NCI-H2196 (cell line): ENCODE results near the gene SP140L.
"Not testable (repeated sequence)": the region's sequence is repeated elsewhere in the genome, so short reads cannot be mapped to it uniquely, and the experiment has no call there.

Experiments
- DNase-seq: peaks from one replicate; lab custom pipeline; 2025; ENCODE audit not compliant: unreplicated experiment; lab: John Stamatoyannopoulos, UW

The SP140L gene

DNA sequence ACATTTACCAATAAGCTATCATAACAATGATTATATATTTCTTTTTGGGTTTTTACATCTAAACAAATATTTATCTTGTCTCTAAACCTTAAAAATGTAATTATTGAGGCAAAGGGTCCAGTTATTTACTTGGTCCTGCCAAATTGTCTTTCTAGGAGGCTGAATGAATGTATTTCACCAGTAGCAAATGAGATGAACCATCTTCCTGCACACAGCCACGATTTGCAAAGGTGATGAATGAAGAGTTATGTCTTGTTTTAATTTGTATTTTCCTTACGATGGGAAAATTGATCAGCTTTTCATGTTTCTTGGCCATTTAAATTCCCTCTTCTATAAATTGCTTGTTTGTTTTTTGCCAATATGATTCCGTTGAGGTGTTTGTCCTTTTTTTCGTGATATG is 90.4 kb downstream of the SP140L start:
- no peak for DNase-seq

DNA sequence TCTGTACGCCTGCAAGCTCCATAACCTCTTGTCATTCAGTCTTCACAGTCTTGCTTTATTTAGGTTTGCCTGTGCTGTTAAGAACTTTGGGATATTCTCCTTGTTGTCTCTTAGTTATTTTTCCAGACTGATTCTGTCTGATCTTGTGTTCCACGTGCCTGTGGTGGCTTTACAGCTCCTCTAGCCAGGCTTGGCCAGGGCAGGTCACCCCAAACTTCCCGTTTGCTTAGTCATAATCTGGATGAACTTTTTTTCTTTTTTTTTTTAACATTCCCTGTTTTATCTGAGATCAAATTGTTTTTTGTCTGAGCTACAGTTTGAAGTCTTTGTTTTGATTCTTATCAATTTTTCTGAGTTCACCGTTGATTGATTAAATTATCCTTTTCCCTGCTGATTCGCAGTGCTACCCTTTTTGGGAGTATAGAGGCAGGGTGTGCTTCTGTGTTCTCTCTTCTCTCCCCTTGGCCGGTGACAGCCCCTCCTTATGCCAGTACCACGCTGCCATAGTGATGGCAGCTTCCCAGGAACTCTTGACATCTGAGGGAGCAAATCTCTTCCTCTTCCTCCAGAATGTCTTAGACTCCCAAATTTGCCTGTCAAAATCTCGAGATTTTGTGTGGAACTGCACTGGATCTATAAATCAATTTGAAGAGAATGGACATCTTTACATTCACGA is 91.5 kb downstream of the SP140L start:
- no peak for DNase-seq

DNA sequence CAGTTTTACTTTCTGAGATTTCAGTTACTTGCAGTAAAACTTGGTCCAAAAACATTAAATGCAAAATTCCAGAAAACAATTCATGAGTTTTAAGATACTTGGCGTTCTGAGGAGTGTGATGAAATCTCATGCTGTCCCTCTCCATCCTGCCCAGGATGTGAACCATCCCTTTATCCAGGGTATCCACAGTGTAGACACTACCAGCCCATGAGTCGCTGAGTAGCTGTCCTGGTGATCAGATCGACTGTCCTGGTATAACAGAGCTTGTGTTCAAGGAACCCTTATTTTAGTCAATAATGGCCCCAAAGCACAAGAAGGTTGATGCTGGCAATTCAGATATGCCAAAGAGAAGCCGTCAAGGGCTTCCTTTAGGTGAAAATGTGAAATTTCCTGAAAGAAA is 92.2 kb downstream of the SP140L start:
- no peak for DNase-seq

DNA sequence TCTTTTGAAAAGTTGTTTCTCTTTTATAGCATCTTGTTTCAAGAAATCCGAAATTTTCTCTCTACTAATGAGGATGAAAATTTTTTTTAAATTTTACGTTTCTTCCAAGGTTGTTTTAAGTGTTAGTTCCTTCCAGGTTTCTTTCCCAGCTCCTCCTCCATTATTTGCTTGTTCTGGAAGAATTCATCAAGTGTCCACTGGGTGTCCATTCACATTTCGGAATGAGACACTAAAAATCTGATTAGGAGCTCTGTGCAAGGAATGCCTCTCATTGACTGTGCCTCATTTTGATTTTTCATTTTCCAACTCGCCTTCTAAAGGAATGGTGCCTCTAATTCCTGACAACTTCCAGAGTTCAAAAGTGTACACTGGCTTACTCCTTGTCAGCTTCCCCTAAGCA is 95.2 kb downstream of the SP140L start:
- DNase-seq = no peak

DNA sequence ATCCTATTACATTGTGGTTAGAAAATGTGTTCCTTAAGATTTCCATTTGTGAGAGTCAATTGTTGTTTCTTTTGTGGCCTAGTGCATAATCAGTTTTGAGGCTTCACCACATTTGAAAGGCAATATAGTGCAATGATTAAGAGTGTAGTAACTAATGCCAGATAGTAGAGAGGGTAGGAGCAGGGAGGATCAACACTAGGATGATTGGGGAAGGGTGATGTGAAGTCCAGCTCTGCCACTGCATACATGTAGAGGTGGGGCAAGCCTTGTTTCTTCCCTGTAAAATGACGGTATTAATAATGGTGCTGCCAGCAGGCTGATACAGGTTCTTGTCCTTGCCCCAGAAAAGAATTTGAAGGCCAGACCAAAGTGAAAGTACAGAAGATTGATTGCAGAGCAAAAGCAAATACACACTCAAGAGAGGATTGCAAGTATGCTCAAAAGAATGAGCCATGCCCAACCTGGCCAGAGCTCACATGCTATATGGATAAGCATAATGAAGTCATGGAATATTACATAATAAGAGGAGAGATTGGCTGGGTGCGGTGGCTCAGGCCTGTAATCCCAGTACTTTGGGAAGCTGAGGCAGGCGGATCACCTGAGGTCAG is 97.0 kb downstream of the SP140L start:
- DNase-seq = no peak

DNA sequence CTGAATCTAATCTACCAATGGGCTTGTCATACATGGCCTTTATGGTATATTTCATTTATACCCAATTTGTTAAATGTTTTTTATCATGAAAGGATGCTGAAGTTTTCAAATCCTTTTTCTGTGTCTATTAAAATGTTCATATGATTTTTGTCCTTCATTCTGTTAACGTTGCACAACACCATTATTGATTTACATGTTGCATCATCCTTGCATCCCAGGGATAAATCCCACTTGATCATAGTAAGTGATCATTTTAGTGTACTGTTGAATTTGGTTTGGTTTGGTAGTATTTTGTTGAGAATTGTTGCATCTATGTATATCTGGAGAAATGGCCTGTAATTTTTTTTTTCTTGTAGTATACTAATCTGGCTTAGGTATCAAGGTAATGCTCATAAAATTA is 98.4 kb downstream of the SP140L start:
- no peak for DNase-seq

DNA sequence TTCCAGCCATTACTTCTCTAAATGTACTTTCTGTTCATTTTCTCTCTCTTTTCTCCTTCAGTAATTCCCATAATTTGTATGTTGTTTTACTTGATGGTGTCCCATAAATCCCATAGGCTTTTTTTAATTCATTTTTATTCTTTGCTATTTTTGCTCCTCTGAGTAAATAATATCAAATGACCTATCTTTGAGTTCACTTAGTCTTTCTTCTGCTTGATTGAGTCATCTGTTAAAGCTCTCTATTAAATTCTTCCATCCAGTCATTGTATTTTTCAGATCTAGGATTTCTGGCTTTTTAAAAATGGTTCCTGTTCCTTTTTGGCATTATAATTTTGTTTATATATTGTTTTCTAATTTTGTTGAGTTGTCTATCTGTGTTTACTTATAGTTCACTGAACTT is 102.5 kb downstream of the SP140L start:
- no peak for DNase-seq

DNA sequence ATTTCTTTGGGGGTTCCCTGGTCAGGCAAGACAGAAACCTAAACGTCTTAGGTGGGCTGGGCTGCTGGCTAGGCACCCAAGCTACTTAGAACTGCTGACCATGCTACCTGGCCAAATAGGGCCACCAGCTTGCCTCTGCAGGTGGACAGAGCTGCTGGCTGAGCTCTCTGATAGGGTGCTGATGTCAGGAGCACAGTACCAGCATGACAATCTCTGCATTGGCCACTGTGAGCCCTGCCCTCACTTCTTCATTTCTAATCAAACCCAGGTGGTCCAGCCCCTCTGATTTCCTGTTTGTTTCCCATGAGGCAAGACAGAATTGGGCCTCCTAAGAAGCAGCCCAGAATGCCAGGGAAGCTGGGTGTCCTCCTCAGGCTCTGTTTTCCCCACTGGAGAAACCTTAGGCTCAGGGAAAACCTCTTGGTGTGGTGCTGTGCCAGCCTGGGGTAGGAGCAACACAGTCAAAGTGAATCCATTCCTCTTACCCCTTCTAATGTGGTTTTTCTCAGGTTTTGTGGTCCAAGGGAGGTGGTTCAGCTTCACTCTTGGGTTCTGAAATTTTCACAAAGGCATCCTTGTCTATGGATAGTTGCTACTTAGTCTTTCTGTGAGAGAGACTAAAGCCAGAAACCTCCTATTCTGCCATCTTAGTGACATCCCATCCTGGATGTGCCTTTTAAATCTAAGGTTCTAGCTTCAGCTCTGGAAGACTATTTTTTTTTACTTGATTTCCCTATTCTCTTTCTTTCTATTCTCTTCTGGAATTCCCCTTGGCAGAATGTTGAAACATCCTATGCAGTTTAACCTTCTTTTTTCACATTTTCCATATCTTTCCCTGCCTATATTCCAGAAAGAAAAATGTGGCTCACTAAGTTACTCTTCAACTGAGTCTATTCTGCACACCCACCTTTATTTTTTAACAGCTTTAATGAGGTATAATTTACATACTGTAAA is 104.2 kb downstream of the SP140L start:
- no peak for DNase-seq

DNA sequence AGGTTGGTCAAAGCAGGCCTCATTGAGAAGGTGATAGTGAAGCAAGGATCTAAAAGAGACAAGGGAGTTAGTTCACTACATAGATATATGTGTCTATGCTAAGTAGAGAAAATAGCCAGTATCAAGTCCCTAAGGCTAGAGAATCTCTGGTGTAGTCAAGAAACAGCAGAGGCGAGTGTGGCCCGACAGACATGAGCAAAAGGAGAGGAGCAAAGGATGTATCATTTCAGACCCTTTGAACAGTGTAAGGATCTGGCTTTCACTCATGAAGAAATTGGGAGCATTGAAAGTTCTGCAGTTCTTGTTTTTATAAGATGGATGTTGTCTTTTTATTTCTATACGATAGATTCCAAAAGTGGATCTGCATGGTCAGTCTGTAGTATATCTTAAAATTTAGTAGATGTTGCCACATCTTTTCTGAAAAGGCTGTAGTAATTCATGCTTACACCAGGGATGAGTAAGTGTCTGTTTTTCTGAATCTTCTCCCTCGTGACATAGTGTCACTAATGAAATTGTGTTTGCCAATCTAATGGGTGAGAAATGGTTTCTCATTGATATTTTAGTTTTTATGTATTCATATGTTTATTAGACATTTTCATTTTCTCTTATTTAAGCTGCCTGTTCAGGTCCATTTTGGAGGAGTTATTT is 107.8 kb downstream of the SP140L start:
- DNase-seq = no peak

DNA sequence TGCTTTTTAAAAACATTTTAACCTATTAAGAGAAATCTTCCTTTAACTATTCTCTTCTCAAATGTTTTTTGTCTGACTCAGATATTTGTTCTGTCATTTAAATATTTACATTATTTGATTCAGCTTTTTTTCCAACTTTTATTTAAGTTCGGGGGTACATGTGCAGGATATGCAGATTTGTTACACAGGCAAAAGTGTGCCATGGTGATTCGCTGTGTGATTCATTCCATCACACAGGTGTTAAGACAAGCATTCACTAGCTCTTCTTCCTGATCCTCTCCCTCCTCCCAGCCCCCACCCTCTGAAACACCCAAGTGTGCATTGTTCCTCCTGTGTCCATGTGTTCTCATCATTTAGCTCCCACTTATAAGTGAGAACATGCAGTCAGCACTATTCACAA is 108.4 kb downstream of the SP140L start:
- DNase-seq = no peak

DNA sequence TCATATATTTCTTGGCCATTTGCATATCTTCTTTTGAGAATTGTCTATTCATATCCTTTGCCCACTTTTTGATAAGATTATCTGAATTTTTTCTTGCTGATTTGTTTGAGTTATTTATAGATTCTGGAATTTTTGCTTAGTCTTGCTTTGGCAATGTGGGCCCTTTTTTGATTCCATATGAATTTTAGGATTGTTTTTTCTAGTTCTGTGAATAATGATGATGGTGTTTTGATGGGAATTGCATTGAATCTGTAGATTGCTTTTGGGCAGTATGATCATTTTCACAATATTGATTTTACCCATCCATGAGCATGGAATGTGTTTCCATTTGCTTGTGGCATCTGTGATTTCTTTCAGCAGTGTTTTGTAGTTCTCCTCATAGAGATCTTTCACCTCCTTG is 112.1 kb downstream of the SP140L start:
- DNase-seq = not testable (repeated sequence)

DNA sequence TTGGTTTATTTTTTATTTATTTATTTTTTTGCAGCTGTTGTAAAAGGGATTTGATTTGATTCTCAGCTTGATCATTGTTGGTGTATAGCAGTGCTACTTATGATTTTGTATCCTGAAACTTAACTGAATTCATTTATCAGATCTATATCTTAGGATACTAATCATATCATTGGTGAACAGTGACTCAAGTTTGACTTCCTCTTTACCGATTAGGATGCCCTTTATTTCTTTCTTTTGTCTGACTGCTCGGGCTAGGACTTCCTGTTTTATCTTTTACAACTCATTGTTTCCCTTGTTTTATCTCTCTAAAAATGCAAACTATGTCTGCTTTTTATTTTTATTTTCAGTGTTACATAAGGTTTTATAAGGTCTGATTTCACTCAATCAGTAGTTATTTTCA is 112.6 kb downstream of the SP140L start:
- no peak for DNase-seq

DNA sequence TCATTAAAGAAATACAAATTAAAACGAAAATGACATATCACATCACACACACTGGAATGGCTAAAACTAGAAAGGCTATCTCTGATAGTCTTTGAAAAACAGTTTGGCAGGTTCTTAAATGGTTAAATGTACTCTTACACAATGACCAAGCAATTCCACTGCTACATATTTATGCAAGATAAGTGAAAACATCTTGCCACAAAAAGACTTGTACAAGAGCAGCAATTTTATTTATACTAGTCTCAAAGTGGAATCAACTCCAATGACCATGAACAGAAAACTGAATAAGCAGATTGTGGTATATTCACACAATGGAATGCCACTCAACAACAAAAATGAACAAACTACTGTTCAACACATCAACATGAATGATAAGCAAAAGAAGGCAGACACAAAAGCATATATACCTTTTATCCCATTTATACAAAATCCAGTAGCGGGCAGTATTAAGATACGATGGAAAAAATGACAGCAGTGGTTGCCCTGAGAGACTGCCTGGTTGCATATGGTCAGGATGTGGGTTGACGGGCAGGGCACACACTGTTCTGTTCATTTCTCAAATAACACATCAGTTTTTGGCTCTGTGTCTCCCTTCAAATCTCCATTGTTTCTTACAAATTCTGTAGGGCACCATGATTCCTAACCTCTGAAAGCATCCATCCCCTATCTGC is 114.4 kb downstream of the SP140L start:
- DNase-seq = no peak

DNA sequence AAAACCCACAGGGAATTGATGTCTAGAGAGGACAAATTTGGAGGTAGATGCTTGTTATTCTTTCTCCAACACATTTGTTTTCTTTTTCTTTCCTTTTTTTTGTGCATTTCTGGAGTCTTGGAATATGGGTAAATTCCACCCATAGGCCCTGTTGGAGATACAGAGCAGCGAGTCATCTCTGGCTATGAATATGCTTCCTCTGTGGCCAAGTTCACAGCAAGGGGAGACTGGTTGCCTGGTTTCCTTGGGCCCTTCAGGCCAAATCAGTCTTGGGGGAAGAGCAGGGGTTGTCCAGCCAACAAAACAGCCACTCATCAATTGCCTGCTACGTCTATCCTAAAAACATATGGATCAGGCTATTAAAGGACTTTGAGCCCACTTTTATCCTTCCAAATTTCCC is 116.5 kb downstream of the SP140L start:
- DNase-seq = no peak

DNA sequence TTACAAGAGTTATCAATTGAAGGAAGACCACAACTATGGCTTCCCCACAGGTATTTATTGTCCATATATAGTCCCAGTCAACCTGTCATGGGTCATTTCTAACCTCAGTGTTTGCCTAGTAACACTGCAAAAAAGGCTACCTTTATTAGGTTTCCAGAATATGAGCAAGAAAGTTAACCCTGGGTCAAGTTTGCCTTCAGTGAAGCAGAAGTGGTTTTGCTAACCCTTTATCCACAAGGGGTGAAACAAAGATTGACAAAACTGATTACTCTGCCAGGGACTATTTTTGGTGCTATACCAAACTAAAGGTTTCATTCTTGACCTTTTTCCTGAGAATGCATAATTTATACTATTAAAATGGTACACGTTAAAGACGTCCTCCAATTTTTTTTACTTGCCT is 117.8 kb downstream of the SP140L start:
- DNase-seq = no peak

DNA sequence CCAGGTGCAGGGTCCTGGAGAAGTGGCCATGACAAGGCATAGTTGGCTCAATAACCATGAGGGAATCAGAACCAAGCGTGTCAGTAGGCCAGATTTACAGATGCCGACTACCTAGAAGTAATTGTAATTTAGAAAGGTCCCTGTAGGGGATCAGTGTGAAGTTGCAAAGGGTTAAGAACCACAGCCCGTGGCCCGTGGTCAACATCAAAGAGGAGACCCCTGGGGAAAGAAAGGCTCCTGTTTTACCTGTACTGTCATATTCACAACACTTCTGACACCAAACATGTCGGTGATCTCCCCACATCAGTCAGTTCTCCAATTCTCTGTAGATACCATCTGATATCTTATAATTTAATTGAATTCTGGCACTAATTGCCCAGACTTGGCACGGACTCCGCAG is 120.0 kb downstream of the SP140L start:
- DNase-seq = no peak

DNA sequence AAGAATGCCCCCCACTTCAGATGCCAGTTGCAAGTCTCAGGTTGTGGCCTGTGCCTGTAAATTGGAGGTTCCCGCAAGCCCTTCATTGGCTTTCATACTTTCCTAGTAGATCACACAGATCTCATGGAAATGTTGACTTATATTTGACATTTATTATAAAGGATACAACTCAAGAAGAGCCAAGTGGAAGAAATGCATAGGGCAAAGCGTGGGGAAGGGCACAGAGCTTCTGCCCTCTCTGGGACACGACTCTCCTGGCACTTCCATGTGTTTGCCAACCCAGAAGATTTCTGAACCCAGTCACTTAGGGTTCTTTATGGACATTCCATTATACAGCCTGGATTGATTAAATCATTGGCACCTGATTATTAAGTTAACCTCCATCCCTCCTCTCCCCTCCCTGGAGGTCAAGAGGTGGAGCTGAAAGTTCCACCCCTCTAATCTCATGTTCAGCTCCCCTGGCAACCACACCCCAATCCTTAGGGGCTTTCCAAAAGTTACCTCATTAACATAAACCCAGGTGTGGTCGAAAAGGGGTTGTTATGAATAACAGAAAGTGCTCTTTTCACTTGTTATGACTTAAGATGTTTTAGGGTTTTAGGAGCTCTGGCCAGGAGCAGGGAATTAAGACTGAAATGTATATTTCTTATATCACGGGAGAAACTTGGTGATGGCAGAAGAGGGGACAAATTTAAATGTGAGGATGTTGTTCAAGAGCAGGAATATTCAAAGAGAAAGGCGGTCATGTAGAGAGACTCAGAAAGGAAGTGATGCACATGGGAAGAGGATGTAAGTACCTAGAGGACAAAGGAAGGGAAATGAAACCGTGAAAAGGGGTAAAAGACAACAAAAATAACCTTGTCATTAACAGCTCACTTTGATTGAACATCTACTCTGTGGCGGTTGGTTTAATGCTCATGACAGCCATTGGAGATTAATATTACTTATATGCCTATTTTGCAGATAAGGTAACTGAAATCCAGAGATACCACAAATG is 120.8 kb downstream of the SP140L start:
- DNase-seq = no peak

DNA sequence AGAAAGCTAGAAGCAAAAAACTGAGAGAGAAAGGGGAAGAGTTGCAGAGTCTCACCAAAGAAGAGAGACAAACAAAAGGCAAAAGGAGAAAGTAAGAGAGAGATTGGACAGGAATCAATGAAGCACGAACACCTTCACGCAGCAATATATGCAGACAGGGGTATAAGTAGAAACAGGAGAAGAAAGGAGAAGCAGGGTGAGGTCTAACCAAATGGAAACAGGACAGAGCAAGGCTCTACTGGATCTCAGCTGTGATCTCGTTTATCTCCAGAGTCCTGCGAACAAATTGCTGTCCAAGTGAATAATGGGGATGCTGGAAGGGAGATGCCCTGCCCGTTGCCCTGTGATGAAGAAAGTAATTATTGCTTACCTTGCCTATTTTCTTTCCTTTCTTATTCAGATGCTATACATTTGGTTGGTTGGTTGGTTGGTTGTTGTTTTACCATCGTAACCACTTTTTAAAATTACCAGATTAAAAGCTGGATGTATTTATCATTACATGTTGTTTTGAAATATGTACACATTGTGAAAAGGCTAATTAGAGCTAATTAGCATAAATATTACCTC is 123.0 kb downstream of the SP140L start:
- no peak for DNase-seq

DNA sequence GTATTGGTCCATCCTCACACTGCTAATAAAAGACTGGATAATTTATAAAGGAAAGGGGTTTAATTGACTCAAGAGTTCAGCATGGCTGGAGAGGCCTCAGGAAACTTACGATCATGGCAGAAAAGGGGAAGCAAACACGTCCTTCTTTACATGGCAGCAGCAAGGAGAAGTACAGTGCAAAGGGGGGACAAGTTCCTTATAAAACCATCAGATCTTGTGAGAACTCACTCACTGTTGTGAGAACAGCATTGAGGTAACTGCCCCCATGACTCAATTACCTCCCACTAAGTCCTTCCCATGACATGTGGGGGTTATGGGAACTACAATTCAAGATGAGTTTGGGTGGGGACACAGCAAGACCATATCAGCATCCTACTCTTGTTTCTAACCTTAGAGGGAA is 126.0 kb downstream of the SP140L start:
- DNase-seq = no peak
